ENCODE results near the gene ACTR3. TPM values are rescaled to one million over a fixed set of nuclear protein-coding genes. Genes with fewer than 3 reads are reported as not detected.
A peak's percentile ranks its signal among the peaks of the same experiment; 100 is the strongest.

Gene ACTR3
- total RNA-seq, 5 donors from 2014 or later (not counting 1 experiment from before 2014, with no cell fraction given) = 228 to 277 (median 255) TPM

- H3K27me3 Mint-ChIP-seq = no peaks in the 10 kb centered on the region
- no peak overlapping the region for H3K27ac ChIP-seq (ENCODE audit: low read length)
- H3K4me3 Mint-ChIP-seq = no peak overlapping the region
- H3K4me3 ChIP-seq (ENCODE audit: control insufficient read depth in 1 of 2, extremely low read depth in 1 of 2, low read length in 1 of 2) = no peak overlapping the region
- peaks cover 10 to 22% (median 21%) of the 10 kb centered on the region in 3 donors for H3K4me1 Mint-ChIP-seq
- WGBS (ENCODE audit: insufficient coverage) = no CpG with 5 or more reads among the region's 1 CpG
- no peak overlapping the region for H3K27ac Mint-ChIP-seq
- no peaks in the 10 kb centered on the region for H3K9me3 ChIP-seq
- ChIA-PET POLR2A (no interaction called here), CTCF (no interaction called here)
- H3K36me3 Mint-ChIP-seq = no peaks in the 10 kb centered on the region
- H3K36me3 ChIP-seq (ENCODE audit: control insufficient read depth in 2 of 2, extremely low read depth in 1 of 2, insufficient read depth in 1 of 2, low read length in 1 of 2) = no peaks in the 10 kb centered on the region
- DNase-seq (no peak), ATAC-seq (replicated peaks in 1 of 4) (no peak)
- peaks cover 0 to 2% of the 10 kb centered on the region in 2 experiments for H3K4me1 ChIP-seq (ENCODE audit: control insufficient read depth in 1 of 2, extremely low read depth in 1 of 2, insufficient read depth in 2 of 2, low read length in 2 of 2)
- H3K9me3 Mint-ChIP-seq = no peaks in the 10 kb centered on the region
- no peaks in the 10 kb centered on the region for H3K27me3 ChIP-seq (replicated peaks in 1 of 2; ENCODE audit: control insufficient read depth in 2 of 2, extremely low read depth in 1 of 2, insufficient read depth in 2 of 2, low read length in 1 of 2)
Observed at GRCh38 chr2:113869253-113869652, 20.6 kb upstream of the ACTR3 start.

GRCh38 chr2:113872201-113872600 lies 17.7 kb upstream of the ACTR3 start:
- no peaks in the 10 kb centered on the region for H3K9me3 Mint-ChIP-seq
- H3K4me3 ChIP-seq (ENCODE audit: control insufficient read depth in 1 of 2, extremely low read depth in 1 of 2, low read length in 1 of 2) = no peak overlapping the region
- ChIA-PET CTCF (interaction anchor here in 1 of 2 donors (0.5 kb wide), 1 partner anchor 51 kb away, joined by 5 read pairs; no protein-coding TSS in a partner anchor), POLR2A (interaction anchor here in 1 of 2 donors (0.6 kb wide), 1 partner anchor 15 kb away, joined by 3 read pairs; no protein-coding TSS in a partner anchor)
- H3K27me3 Mint-ChIP-seq = no peaks in the 10 kb centered on the region
- no peak overlapping the region for H3K4me3 Mint-ChIP-seq
- peaks cover 9 to 12% of the 10 kb centered on the region in 2 experiments for H3K4me1 ChIP-seq (ENCODE audit: control insufficient read depth in 1 of 2, extremely low read depth in 1 of 2, insufficient read depth in 2 of 2, low read length in 2 of 2)
- H3K4me1 Mint-ChIP-seq = peaks cover 25 to 39% (median 38%) of the 10 kb centered on the region in 3 donors
- H3K27ac Mint-ChIP-seq = no peak overlapping the region
- no peaks in the 10 kb centered on the region for H3K27me3 ChIP-seq (replicated peaks in 1 of 2; ENCODE audit: control insufficient read depth in 2 of 2, extremely low read depth in 1 of 2, insufficient read depth in 2 of 2, low read length in 1 of 2)
- H3K9me3 ChIP-seq = no peaks in the 10 kb centered on the region
- DNase-seq (no peak), ATAC-seq (replicated peaks in 1 of 4) (no peak)
- no peak overlapping the region for H3K27ac ChIP-seq (ENCODE audit: low read length)
- WGBS (ENCODE audit: insufficient coverage) = 89% methylated on average over 1 of the region's 4 CpGs
- no peaks in the 10 kb centered on the region for H3K36me3 Mint-ChIP-seq
- H3K36me3 ChIP-seq (ENCODE audit: control insufficient read depth in 2 of 2, extremely low read depth in 1 of 2, insufficient read depth in 1 of 2, low read length in 1 of 2) = no peaks in the 10 kb centered on the region

- ATAC-seq (replicated peaks in 1 of 4) (no peak), DNase-seq (no peak)
- H3K27me3 ChIP-seq (replicated peaks in 1 of 2; ENCODE audit: control insufficient read depth in 2 of 2, extremely low read depth in 1 of 2, insufficient read depth in 2 of 2, low read length in 1 of 2) = no peaks in the 10 kb centered on the region
- Mint-ChIP-seq H3K27ac (no peak overlapping the region), H3K9me3 (no peaks in the 10 kb centered on the region), H3K27me3 (no peaks in the 10 kb centered on the region), H3K4me3 (peak overlapping the region in 1 of 3 donors; percentile 14), H3K36me3 (no peaks in the 10 kb centered on the region), H3K4me1 (peaks cover 34 to 45% (median 42%) of the 10 kb centered on the region in 3 donors)
- H3K27ac ChIP-seq (ENCODE audit: low read length) = no peak overlapping the region
- ChIA-PET CTCF (no interaction called here), POLR2A (no interaction called here)
- no peak overlapping the region for H3K4me3 ChIP-seq (ENCODE audit: control insufficient read depth in 1 of 2, extremely low read depth in 1 of 2, low read length in 1 of 2)
- H3K4me1 ChIP-seq (ENCODE audit: control insufficient read depth in 1 of 2, extremely low read depth in 1 of 2, insufficient read depth in 2 of 2, low read length in 2 of 2) = peaks cover 16 to 20% of the 10 kb centered on the region in 2 experiments
- H3K9me3 ChIP-seq = no peaks in the 10 kb centered on the region
- WGBS (ENCODE audit: insufficient coverage) = 100% methylated on average over 1 of the region's 3 CpGs
- H3K36me3 ChIP-seq (ENCODE audit: control insufficient read depth in 2 of 2, extremely low read depth in 1 of 2, insufficient read depth in 1 of 2, low read length in 1 of 2) = no peaks in the 10 kb centered on the region
Observed at GRCh38 chr2:113873867-113874266, 16.0 kb upstream of the ACTR3 start.

GRCh38 chr2:113875135-113875534 lies 14.8 kb upstream of the ACTR3 start:
- no peak for ATAC-seq (replicated peaks in 1 of 4)
- H3K36me3 ChIP-seq (ENCODE audit: control insufficient read depth in 2 of 2, extremely low read depth in 1 of 2, insufficient read depth in 1 of 2, low read length in 1 of 2) = no peaks in the 10 kb centered on the region
- no peaks in the 10 kb centered on the region for H3K9me3 Mint-ChIP-seq
- no peak overlapping the region for H3K4me3 Mint-ChIP-seq
- POLR2A ChIA-PET = interaction anchor here in 1 of 2 donors (0.7 kb wide), 1 partner anchor 695 kb away, joined by 3 read pairs; no protein-coding TSS in a partner anchor
- H3K9me3 ChIP-seq = no peaks in the 10 kb centered on the region
- peaks cover 42 to 50% (median 48%) of the 10 kb centered on the region in 3 donors for H3K4me1 Mint-ChIP-seq
- H3K4me3 ChIP-seq (ENCODE audit: control insufficient read depth in 1 of 2, extremely low read depth in 1 of 2, low read length in 1 of 2) = no peak overlapping the region
- CTCF ChIA-PET = no interaction called here
- DNase-seq = no peak
- H3K36me3 Mint-ChIP-seq = no peaks in the 10 kb centered on the region
- H3K27ac Mint-ChIP-seq = peak overlapping the region in 1 of 2 donors; percentile 41
- WGBS (ENCODE audit: insufficient coverage) = no CpG with 5 or more reads among the region's 2 CpGs
- H3K4me1 ChIP-seq (ENCODE audit: control insufficient read depth in 1 of 2, extremely low read depth in 1 of 2, insufficient read depth in 2 of 2, low read length in 2 of 2) = peaks cover 16 to 23% of the 10 kb centered on the region in 2 experiments
- no peaks in the 10 kb centered on the region for H3K27me3 ChIP-seq (replicated peaks in 1 of 2; ENCODE audit: control insufficient read depth in 2 of 2, extremely low read depth in 1 of 2, insufficient read depth in 2 of 2, low read length in 1 of 2)
- no peaks in the 10 kb centered on the region for H3K27me3 Mint-ChIP-seq
- H3K27ac ChIP-seq (ENCODE audit: low read length) = no peak overlapping the region

- ATAC-seq (replicated peaks in 1 of 4) = peak; percentile 89 to 92 (median 91)
- Mint-ChIP-seq H3K4me1 (peaks cover 44 to 55% (median 52%) of the 10 kb centered on the region in 3 donors), H3K4me3 (peak overlapping the region; percentile 34 to 61 (median 41)), H3K27ac (peak overlapping the region; percentile 82 to 96), H3K27me3 (no peaks in the 10 kb centered on the region), H3K36me3 (peaks cover 4% of the 10 kb centered on the region), H3K9me3 (no peaks in the 10 kb centered on the region)
- ChIA-PET POLR2A (interaction anchor here in 1 of 2 donors (0.5 to 0.9 kb wide), 3 partner anchors 15 to 120 kb away, joined by 3 to 5 read pairs (median 3); partner anchors contain the start of gene SLC35F5), CTCF (interaction anchor here in 1 of 2 donors (0.6 to 1.7 kb wide), 4 partner anchors 10 to 173 kb away, joined by 3 to 12 read pairs (median 4); no protein-coding TSS in a partner anchor)
- DNase-seq = peak; percentile 24 to 91 (median 76)
- 34% methylated on average over 12 of the region's 19 CpGs for WGBS (ENCODE audit: insufficient coverage)
- H3K4me3 ChIP-seq (ENCODE audit: control insufficient read depth in 1 of 2, extremely low read depth in 1 of 2, low read length in 1 of 2) = peak overlapping the region in 1 of 2 donors; percentile 8
- peak overlapping the region; percentile 64 for H3K27ac ChIP-seq (ENCODE audit: low read length)
- H3K4me1 ChIP-seq (ENCODE audit: control insufficient read depth in 1 of 2, extremely low read depth in 1 of 2, insufficient read depth in 2 of 2, low read length in 2 of 2) = peaks cover 16 to 23% of the 10 kb centered on the region in 2 experiments
- no peaks in the 10 kb centered on the region for H3K9me3 ChIP-seq
- H3K36me3 ChIP-seq (ENCODE audit: control insufficient read depth in 2 of 2, extremely low read depth in 1 of 2, insufficient read depth in 1 of 2, low read length in 1 of 2) = peaks cover 0 to 2% of the 10 kb centered on the region in 2 donors
- no peaks in the 10 kb centered on the region for H3K27me3 ChIP-seq (replicated peaks in 1 of 2; ENCODE audit: control insufficient read depth in 2 of 2, extremely low read depth in 1 of 2, insufficient read depth in 2 of 2, low read length in 1 of 2)
Observed at GRCh38 chr2:113876503-113877387, 13.1 kb upstream of the ACTR3 start.
